ENCODE data around the gene CLSTN2.

Gene CLSTN2

DNA sequence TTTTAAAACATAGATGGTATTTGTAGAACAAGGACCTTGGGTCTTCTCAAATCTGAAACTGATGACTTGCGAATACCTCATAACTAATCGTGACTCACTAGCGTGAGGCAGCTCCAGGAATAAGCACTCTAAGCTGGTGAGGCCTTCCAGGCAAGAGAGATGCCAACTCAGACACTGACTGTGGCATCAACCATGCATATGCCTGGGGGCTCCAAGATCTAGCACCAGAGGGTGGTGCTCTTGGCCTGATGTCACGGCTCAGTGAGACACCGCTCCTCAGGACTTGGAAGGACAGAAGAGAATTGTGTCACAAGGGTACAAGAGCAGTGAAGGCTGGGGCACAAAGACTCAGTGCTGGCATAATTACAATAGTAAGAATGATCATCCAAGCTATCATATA is 617.9 kb downstream of the CLSTN2 start:
- DNase-seq (ENCODE audit: low spot score), result no peak

DNA sequence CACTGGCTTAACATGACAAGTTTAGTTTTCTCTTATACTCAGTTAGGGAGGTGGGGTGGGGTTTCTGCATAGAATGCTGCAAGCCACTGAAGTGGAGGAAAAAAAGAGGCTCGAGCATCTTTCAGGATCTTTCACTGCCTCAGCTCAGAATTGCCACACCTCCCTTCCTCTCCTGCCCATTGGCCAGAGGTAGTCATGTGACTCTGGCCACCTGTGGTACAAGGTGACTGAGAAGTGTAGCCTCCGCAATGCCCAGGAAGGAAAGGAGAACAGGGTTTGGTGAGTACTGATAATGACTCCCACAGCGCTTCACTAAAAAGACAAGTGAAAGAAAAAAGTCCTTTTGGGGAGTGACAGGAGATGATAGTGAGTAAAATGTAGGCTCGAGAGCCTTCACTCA is 618.6 kb downstream of the CLSTN2 start:
- no peak for DNase-seq (ENCODE audit: low spot score)

DNA sequence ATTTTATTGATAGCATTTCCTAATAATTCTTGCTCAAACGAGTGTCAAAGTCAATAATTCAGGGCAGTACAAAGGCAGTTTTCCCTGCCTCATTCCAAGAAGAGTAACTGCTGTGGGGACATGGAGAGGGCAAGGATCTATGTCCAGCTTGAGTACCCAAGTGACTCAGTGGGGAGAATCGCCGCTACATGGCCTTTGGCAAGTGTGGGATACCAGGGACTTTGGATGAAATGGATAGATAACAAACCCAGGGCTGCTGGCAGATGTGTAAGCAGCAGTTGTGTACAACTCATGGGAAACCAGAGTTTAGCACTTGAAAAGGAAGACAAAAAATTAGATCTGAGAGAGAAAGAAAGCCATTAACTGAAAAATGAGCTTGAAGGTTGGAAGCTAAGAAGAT is 620.7 kb downstream of the CLSTN2 start:
- DNase-seq (ENCODE audit: low spot score), result no peak

DNA sequence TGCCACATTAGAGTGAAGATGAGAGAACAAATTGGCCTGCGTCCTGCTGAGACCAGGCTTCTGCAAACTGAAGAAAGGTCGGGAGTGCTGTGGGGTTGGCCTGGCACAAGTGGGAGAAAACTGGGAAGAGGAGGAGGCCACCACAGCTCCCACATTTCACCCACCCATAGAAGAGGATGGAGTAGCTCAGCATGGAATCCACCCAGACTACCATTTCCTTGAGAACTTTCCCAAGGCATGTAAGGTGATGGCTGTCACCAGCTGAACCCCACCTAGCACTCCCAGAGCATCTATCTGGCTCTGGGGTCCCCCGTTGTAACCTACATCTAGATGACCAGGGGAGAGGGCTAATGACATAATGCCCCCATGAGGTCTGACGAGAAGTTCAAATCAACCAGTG is 622.5 kb downstream of the CLSTN2 start:
- no peak for DNase-seq (ENCODE audit: low spot score)

DNA sequence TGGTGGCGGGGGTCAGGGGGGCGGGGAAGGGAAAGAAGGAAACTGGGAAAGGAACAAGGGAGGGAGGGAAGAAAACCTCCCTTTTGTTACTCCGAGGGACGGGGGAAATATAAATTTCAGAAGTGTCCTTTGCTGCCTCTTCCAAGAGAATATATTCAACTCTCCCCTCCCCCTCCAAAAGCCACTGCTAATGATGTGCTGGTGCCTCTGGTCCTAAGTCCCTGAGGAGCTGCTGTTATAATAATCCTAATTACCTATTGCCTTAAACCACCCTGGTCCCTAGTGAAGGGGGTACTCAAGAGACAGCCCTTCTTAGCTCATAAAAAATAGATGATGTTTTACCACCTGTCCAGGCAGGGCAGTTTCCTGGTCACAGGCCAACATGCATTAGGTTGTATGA is 624.6 kb downstream of the CLSTN2 start:
- DNase-seq (ENCODE audit: low spot score), result no peak

DNA sequence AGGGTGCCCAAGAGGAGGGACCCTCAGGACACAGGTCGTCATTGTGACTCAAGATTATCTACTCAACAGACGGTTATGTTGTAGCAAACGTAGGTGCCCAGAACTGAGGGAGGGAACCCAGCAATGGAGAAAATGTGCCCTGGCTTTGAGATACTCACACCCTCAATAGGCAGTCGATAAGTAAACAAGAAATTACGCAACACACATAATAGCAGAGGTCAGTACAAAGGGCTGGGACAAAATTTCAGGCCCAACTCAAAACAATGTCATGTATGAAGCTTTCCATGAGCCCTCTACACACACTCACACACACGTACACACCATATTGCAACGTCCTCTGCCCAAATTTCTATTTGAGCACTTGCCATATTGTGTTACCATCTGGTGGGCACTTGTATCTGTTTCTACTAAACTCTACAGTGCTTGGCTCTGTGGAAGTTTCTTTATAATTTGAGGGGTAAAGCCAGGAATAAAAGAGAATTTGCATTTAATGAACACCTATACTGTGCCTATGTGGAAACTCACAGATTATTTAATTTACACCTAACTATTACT is 628.3 kb downstream of the CLSTN2 start:
- no peak for DNase-seq (ENCODE audit: low spot score)

DNA sequence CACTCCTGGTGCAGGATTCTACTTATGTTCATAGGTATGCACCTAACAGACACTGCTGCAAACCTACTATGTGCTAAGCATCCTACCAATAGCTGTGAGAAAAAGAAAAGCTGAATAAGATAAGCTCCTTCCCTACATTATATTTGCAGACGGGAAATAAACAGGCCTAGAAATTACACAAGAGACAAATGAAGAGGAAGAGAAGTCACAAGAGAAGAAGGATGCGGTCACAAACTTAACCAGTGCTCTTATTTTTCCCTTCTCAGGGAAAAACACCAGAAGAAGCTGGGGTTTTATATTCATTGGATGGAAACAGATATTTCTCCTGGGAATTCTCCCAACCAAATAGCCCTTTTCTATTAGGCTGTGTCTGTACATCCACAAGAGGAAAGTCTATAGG is 633.1 kb downstream of the CLSTN2 start:
- no peak for DNase-seq (ENCODE audit: low spot score)

DNA sequence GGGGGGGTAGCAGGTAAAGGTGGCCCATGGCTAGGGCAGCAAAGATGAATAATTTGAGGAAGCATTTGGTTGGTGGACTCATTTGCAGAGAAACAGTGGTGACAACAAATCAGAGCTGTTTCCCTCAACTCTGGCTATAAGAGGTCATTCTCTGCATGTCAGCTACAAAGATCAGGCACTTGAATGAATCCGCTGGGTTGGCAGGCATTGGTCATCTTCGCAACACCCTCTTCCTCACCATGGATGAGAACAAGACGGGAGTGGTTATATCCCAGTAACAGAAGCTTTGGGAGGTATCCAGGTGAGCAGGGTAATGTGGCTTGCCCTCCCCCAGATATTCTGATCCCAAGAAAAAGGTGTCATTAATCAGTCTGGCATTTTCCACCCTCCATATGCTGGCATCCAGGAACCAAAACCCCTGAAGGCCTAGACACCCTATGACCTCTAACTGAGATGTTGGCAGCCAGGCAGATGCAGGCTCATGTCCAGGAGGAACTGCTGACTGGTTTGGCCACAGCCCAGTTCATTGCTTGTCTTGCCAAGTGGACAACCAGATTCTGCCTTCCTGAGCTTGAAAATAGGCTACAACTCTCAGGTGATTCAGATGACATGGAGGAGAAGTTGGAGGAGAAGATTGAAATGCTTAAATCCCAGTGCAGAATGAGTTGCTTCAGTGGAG is 634.0 kb downstream of the CLSTN2 start:
- no peak for DNase-seq (ENCODE audit: low spot score)

DNA sequence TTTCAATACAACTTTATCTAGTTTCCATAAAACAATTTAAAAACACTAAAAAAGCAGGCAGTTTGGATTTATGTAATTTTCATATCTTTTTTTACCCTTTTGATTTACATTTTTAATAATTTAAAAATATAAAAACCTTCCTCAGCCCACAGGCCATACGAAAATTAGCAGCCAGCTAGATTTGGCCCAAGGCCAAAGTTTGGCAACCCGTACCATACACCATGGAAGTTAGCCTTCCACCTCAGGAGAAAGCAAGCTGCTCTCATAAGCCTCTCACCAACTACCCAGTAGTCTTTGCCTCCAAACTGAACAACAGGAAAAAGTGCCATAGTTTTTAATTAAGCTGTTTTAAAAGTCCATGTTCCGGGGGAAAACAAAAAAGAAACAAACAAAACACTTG is 635.6 kb downstream of the CLSTN2 start:
- DNase-seq (ENCODE audit: low spot score), result no peak

DNA sequence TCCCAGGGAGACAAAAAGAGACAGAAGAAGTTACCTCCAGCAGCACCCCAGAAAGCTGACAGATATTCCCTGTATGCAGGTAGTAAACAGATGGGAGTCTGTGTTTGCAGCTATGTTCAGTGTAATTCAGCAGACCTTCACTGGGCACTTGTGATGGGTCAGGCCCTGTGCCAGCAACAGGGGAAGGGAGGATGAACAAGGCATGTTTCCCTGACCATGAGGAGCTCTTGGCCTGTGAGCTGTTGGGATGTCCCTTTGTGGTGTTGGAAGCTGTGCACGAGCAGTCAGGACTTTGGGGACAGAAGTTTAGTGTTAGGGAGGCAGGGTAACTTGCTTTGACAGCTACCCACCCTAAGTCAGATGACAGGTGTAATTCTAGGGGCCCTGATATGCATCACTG is 636.9 kb downstream of the CLSTN2 start:
- DNase-seq (ENCODE audit: low spot score), result no peak

DNA sequence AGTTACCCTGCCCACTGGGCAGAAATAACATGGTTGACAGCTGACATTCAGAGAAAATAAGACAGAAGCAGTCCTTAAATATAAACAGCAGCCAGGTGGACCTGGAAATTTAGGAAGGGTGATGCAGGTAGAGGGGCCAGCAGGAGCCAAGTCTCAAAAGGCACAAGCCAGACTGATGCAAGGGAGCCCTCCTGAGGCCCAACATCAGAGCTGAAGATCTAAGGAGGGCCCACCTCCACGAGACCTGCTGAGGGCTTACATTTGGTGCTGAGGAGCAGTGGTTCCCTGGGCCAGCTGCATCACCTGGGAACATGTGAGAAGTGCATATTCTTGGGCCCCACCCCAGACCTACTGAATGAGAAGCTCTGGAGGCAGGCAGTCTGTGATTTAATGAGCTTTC is 637.3 kb downstream of the CLSTN2 start:
- no peak for DNase-seq (ENCODE audit: low spot score)

DNA sequence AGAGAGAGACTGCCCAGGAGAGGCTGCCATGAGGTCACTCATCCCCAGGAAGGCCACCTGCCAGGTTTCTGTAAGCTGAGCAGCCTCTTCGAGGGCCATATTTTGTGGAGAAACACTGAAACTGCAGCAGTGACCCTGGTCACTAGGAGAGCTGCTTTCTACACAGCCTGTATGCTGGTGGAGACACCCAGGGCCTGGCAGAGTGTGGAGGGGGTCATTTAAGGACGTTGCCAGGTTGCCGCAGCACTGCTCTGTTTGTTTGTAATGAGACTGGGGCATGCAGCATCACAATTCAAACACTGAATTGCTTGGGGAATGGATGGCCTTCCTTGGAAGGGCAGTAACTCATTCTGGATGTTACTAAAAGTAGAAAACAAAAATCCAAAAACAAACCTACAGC is 638.0 kb downstream of the CLSTN2 start:
- no peak for DNase-seq (ENCODE audit: low spot score)

DNA sequence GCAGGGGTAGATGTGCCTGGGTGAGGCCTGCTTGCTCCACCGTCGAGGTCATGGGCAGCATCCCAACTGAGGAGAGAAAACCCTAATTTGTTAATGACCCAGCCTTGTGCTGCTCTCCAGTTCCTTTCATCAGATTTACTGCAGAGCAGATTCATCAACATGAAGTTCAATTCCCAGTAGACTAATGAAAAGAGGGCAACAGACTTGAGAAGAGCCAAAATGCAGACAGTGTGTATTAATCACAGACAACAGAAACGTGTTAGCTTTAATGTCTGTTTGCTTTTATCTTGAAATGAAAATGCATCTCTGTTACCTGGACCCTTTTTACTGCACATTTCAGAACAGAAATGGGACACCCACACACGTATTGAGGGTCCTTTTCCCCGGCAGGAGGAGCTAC is 639.4 kb downstream of the CLSTN2 start:
- DNase-seq (ENCODE audit: low spot score), result no peak

DNA sequence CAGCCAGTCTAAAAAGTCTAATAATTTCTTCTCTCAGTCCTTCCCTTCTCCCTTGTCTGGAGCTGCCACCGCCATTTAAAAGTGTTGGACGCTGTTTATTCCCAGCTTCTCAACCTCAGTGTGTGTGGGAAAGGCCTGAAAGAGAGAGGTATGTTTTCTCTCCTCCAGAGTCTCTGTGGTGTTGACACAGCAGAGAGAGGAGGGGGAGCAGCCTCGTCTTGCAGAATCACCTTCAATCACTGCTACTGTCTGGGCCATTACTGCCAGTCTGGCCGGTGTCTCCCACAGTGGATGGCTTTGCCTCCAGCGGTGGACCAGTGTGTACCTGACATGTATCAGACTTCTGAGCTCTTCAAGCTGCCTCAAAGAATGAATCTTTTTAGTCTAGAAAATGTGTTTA is 641.5 kb downstream of the CLSTN2 start:
- no peak for DNase-seq (ENCODE audit: low spot score)

DNA sequence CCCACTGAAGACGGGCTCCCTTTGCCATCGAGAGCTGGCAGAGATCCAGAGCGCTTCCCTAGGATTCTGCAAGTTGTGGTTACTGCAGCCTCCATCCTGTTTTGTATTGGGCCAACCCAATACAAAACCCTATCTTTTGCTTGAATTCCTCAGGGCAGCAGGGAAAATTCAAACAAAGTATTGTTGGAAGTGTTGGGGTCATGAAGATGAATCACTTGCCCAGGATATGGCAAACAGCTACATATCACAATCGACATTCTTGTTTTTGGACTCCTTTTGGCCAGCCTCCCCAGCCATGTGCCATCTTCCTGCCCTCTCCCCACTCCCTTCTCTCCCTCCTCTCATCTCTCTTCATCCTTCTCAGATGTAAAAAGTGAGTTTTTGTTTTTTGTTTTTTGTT is 642.9 kb downstream of the CLSTN2 start:
- DNase-seq (ENCODE audit: low spot score), result no peak

DNA sequence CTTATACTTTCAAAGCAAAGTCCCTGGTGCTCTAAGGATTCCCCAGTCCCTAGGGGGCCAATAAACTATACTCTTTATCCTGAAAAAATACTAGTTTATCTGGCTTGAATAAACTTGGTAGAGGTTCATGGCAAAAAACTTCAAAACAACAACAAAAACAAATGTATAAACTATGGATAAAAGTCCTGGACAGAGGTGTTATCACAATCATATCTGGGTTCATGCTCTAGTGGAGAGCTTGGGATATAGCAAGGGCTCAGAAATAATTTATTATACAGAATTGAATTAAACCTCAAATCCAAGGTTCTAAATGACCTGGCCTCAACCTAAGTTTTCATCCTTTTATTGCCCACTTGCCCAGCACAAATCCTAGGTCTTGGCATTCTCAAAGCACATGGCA is 644.3 kb downstream of the CLSTN2 start:
- no peak for DNase-seq (ENCODE audit: low spot score)

DNA sequence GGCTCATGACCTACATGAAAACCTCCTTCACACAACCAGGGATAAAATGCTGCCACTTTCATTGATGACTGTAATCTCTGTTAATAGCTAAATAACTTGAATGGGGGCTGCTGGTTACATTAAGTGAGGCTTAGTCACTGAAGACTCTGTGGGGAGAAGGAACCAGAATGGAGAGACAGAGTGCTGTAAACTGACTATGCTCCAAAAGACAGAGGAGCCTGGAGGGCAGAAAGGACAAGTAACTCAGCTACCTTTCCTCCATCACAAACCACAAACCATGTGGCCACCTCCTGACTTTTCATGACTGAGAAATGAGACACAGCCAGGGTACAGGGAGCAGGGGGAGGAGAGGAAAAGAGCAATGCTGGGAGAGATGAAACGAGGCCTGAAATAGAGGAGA is 645.8 kb downstream of the CLSTN2 start:
- no peak for DNase-seq (ENCODE audit: low spot score)

DNA sequence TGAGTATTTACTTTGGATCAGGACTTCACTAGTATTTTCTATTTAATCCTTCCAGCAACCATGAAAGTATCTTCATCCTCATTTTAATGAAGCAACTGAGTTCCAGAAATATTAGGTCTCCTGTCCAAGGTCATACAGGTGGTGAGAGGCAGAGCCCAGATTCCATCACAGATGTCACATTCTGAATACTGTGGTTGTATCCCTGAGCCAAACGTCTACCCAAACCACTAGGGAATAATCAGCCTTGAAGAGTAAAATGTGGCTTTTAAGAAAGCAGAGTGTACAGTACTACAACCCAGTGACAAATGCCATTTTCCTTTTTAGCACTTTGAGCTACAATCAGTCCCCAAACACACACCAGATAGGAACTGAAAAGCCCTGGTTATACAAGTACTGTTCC is 649.6 kb downstream of the CLSTN2 start:
- DNase-seq (ENCODE audit: low spot score), result no peak

DNA sequence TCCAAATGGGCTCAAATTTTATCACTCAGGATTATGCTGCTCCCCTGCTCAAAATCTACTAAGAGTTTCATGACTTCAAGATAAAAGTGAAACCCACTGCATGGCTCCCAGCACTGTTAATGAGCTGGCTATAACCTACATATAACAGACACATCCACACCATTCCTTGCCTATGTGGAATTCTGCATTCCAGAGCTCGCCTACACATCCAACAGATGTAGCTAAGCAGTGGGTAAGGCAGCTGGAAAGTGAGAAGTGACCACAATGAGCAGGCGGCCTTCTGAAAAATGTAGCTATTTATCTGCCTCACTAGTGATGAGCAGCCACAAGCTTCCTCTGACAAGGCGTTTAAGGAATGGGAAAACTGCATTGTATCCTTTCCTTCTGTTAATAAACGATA is 650.8 kb downstream of the CLSTN2 start:
- DNase-seq (ENCODE audit: low spot score), result no peak

DNA sequence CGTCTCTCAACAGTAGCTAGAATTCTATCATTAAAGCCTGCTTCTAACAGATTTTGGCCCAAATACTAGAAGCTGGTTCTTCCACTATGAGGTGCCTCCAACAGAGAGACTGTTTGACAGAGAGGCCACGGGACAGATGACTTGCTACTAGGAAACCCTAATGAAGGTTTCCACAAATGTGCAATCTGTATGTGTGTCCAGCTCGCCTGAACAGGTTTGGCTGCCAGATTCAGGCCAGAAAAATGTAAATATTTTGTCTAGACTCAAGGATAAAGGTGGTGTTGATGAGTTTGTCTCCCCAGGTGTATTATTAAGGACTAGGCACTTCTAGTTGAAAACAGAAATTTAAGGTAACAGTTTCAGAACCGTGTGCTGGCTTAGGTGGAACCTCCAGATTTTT is 651.3 kb downstream of the CLSTN2 start:
- DNase-seq (ENCODE audit: low spot score), result no peak

DNA sequence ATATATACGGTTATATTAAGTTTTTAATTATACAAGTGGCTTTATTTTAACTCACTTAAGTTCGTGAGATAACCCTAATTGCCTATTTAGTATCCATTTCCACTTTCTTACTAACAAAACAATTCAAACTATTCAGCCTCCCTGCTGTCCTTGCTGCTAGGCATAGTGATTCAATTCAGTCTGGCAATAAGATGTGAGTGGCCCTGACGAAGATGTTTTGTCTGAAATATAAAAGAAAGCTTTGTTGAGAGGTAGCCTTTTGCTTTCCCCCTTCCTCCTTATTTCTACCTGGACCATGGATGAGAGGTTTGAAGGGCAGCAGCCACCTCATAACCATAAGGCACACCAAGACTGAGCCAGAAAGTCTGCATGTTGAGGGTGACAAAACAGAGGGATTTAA is 653.6 kb downstream of the CLSTN2 start:
- DNase-seq (ENCODE audit: low spot score), result no peak

DNA sequence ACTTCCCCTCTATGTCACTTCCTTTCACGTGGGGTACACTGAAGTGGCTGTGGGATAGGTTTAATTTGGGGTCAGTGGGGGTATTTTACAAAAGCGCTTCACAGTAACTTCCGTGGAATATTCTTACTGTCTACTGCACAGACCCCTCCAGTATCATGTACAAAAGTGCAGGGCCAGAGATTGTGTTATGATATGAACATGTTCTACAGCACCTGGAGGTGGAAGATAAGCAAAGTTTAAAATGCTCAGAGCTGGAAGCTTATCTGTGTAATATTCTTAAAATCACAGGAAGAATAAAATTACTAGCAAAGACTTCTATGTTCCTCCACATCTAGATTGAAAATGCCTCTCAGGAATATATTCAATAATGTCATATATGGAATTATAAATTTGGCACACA is 658.8 kb downstream of the CLSTN2 start:
- DNase-seq (ENCODE audit: low spot score), result no peak

DNA sequence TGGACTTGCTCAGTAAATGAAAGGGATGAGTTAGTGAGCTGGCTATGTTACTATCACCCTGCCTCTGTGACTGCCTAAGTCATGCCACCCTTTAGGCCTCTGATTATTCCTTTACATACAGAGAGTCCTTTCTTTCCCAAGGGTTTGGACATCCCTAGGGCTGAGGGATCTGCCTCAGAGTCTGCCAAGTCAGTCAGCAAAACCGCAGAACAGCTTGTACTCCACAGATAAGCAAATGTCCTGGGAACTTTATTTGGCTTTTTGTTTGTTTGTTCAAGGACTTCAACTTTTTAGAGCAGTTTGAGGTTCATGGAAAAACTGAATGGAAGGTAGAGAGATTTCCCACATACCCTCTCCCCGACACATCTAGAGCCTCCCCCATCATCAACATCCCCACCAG is 660.3 kb downstream of the CLSTN2 start:
- no peak for DNase-seq (ENCODE audit: low spot score)

DNA sequence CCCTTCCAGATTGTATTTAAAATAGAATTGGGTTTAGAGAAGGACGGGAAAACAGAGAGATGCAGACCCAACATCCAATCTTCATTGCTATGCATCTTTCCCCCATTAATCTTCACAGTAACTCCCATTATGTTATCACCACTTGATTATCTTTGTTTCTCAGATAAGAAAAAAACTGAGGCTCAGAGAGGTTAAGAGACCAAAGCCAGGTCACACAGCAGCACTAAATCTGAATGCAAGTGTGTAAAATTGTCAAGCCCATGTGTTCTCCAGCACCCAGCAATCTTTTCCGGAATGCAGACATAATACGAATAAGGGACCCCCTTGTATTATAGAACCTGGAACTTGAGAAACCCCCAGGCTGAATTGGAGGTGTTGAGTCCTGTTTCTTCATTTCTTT is 662.4 kb downstream of the CLSTN2 start:
- DNase-seq (ENCODE audit: low spot score), result no peak

DNA sequence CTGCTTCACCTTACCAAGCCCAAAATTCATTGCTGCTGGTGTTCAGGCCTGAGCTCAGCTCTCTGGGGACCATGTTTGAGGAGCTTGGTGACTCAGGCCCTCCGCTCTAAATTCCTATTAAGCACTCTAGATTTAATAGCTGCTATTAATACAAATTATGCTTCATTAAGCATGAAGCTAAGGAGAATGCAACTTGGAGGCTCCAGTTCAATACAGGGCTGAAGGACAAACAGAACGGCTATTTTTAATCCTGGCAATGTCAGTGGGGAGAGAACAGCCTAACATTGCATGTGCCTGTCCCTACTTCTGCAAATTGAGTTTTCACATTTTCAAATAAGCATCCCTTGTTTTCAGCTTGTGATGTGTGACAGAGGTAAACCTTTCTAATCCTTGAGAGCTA is 662.8 kb downstream of the CLSTN2 start:
- DNase-seq (ENCODE audit: low spot score), result no peak
